Hepatic stellate cell (primary cell): Measurements from ENCODE around the gene IL13RA1.
A peak's percentile ranks its signal among the peaks of the same experiment; 100 is the strongest.
"Not testable (repeated sequence)": the region's sequence is repeated elsewhere in the genome, so short reads cannot be mapped to it uniquely, and the experiment has no call there.

Experiments
- DNase-seq: peaks from one replicate; pipeline ENCODE4 v3.0.0; 2011; ENCODE audit warnings: low spot score

The IL13RA1 gene

GRCh38 chrX:118726887-118727685 lies at the start of gene IL13RA1:
Gene IL13RA1, plus strand, starts transcription at chrX:118727606. Its CDS starts 33 bp downstream, at chrX:118727639.
- peak; percentile 69 for DNase-seq

- no peak for DNase-seq
Measured at GRCh38 chrX:118679290-118679689, 48.1 kb upstream of the IL13RA1 start.

- DNase-seq, result no peak
Measured at GRCh38 chrX:118682258-118683014, 45.0 kb upstream of the IL13RA1 start.

GRCh38 chrX:118685393-118685792 lies 42.0 kb upstream of the IL13RA1 start:
- no peak for DNase-seq

GRCh38 chrX:118688935-118689334 lies 38.5 kb upstream of the IL13RA1 start:
- DNase-seq, result no peak

GRCh38 chrX:118693843-118694242 lies 33.6 kb upstream of the IL13RA1 start:
- DNase-seq, result no peak

GRCh38 chrX:118694638-118695037 lies 32.8 kb upstream of the IL13RA1 start:
- no peak for DNase-seq

GRCh38 chrX:118698516-118699170 lies 28.8 kb upstream of the IL13RA1 start:
- no peak for DNase-seq

- DNase-seq, result no peak
Measured at GRCh38 chrX:118702741-118703140, 24.7 kb upstream of the IL13RA1 start.

- no peak for DNase-seq
Measured at GRCh38 chrX:118706681-118707080, 20.7 kb upstream of the IL13RA1 start.

GRCh38 chrX:118714521-118714920 lies 12.9 kb upstream of the IL13RA1 start:
- no peak for DNase-seq

- not testable (repeated sequence) for DNase-seq
Measured at GRCh38 chrX:118715917-118716316, 11.5 kb upstream of the IL13RA1 start.

GRCh38 chrX:118716833-118717232 lies 10.6 kb upstream of the IL13RA1 start:
- not testable (repeated sequence) for DNase-seq

- DNase-seq, result no peak
Measured at GRCh38 chrX:118717678-118718391, 9.6 kb upstream of the IL13RA1 start.

- DNase-seq, result no peak
Measured at GRCh38 chrX:118718737-118719136, 8.7 kb upstream of the IL13RA1 start.

- no peak for DNase-seq
Measured at GRCh38 chrX:118720058-118720707, 7.2 kb upstream of the IL13RA1 start.

- no peak for DNase-seq
Measured at GRCh38 chrX:118723376-118723775, 4.0 kb upstream of the IL13RA1 start.

- no peak for DNase-seq
Measured at GRCh38 chrX:118724365-118724764, 3.0 kb upstream of the IL13RA1 start.

- peak; percentile 43 for DNase-seq
Measured at GRCh38 chrX:118724775-118725174, 2.6 kb upstream of the IL13RA1 start.

GRCh38 chrX:118726396-118726795 lies 1.0 kb upstream of the IL13RA1 start:
- no peak for DNase-seq

- no peak for DNase-seq
Measured at GRCh38 chrX:118727686-118728339, 407 bp downstream of the IL13RA1 start.
